Suprapubic skin (tissue), 3 donors: ENCODE data around the gene SPOP.

Experiments used
- EP300 ChIP-seq: sonication (generic); formaldehyde crosslinking; IDR thresholded peaks from one replicate; pipeline ENCODE4 v1.6.1; 2017; ENCODE audit warnings: antibody characterized with exemption
- POLR2A ChIP-seq, 2 donors: fragments of 450-650 bp; IDR thresholded peaks; one replicate each; pipeline ENCODE4 v1.6.1; 2017; ENCODE audit warnings: antibody characterized with exemption in 2 of 2, mild to moderate bottlenecking in 2 of 2, moderate library complexity in 2 of 2
- TF ChIP-seq, protein P1 (sequence below), 2 donors: fragments of 200-600 bp in 1 of 2; fragments of 450-650 bp in 1 of 2; sonication (generic) in 1 of 2; IDR thresholded peaks; one replicate each; pipeline ENCODE4 v1.5.1; 2016 to 2019; ENCODE audit warnings: antibody characterized with exemption in 2 of 2, mild to moderate bottlenecking in 1 of 2, moderate library complexity in 1 of 2

DNA sequence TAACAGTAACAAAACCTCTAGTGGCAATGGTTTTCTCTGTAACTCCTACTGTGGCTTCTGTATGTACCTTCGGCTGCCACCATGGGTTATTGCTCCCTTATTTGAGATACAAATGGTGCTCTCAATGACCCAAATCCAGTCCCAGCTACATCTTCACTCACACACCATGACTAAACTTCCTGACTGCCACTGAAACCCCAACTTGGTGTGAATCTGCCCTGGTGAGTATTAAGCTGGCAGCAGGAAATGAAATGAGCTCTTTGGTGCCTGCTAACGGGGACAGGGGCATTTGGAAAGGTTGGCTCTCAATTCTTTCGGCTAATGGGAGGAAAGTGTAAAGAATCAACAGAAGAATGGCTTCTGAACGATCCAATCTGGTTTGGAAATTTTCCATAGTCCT lies 37.3 kb upstream of the SPOP start:
- TF ChIP-seq, protein P1, sequence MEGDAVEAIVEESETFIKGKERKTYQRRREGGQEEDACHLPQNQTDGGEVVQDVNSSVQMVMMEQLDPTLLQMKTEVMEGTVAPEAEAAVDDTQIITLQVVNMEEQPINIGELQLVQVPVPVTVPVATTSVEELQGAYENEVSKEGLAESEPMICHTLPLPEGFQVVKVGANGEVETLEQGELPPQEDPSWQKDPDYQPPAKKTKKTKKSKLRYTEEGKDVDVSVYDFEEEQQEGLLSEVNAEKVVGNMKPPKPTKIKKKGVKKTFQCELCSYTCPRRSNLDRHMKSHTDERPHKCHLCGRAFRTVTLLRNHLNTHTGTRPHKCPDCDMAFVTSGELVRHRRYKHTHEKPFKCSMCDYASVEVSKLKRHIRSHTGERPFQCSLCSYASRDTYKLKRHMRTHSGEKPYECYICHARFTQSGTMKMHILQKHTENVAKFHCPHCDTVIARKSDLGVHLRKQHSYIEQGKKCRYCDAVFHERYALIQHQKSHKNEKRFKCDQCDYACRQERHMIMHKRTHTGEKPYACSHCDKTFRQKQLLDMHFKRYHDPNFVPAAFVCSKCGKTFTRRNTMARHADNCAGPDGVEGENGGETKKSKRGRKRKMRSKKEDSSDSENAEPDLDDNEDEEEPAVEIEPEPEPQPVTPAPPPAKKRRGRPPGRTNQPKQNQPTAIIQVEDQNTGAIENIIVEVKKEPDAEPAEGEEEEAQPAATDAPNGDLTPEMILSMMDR (IDR thresholded peaks at IDR 0.05) = no peak
- TF ChIP-seq POLR2A (IDR thresholded peaks at IDR 0.05) = no peak
- TF ChIP-seq EP300 = no peak
